Liver (tissue), 9 donors: Measurements from ENCODE around the gene CRAT. TPM values are rescaled to one million over a fixed set of nuclear protein-coding genes. Genes with fewer than 3 reads are reported as not detected.
A peak's percentile ranks its signal among the peaks of the same experiment; 100 is the strongest.

Experiments
- DNase-seq: peaks from one replicate; pipeline ENCODE4 v3.0.0-alpha.2; 2017; ENCODE audit warnings: low spot score
- H3K27ac ChIP-seq, 2 donors: one replicate each; pipeline ENCODE4 v1.7.0; 2013; ENCODE audit warnings: inconsistent platforms in 2 of 2, low read length in 2 of 2, control low read depth in 1 of 2, low read depth in 1 of 2, mild to moderate bottlenecking in 1 of 2
- H3K27me3 ChIP-seq, 4 donors: one replicate each; pipeline versions ENCODE4 v1.6.1 to v1.7.0; 2013; ENCODE audit warnings: low read length in 3 of 4, inconsistent platforms in 1 of 4, mild to moderate bottlenecking in 1 of 4, moderate library complexity in 1 of 4; ENCODE audit not compliant: control insufficient read depth in 4 of 4, insufficient read depth in 4 of 4
- H3K36me3 ChIP-seq, 4 donors: one replicate each; pipeline versions ENCODE4 v1.6.1 to v1.7.0; 2013; ENCODE audit warnings: low read length in 3 of 4, mild to moderate bottlenecking in 3 of 4, low read depth in 1 of 4, moderate library complexity in 1 of 4; ENCODE audit not compliant: control insufficient read depth in 4 of 4, insufficient read depth in 3 of 4
- H3K4me1 ChIP-seq, 4 donors: one replicate each; pipeline versions ENCODE4 v1.6.1 to v1.7.0; 2013; ENCODE audit warnings: low read length in 3 of 4, mild to moderate bottlenecking in 3 of 4, moderate library complexity in 1 of 4; ENCODE audit not compliant: control insufficient read depth in 4 of 4, insufficient read depth in 4 of 4
- H3K4me3 ChIP-seq, 3 donors: one replicate each; pipeline versions ENCODE4 v1.6.1 to v1.7.0; 2013; ENCODE audit warnings: low read length in 3 of 3, control low read depth in 1 of 3, low read depth in 1 of 3, mild to moderate bottlenecking in 1 of 3
- H3K9ac ChIP-seq, 2 donors: one replicate each; pipeline ENCODE4 v1.7.0; 2013; ENCODE audit warnings: low read length in 2 of 2, mild to moderate bottlenecking in 2 of 2, moderate library complexity in 2 of 2, control low read depth in 1 of 2, low read depth in 1 of 2
- H3K9me3 ChIP-seq, 4 donors: one replicate each; pipeline versions ENCODE4 v1.6.1 to v1.7.0; 2013; ENCODE audit warnings: low read length in 3 of 4; ENCODE audit not compliant: control insufficient read depth in 4 of 4
- CTCF ChIP-seq: fragments of 150-350 bp; IDR thresholded peaks from 2 replicates; pipeline ENCODE4 v1.5.1; 2017; ENCODE audit warnings: improper control_type of control experiment, low read depth, low read length; ENCODE audit not compliant: missing input control
- EGR1 ChIP-seq, 2 donors: IDR thresholded peaks; 2 replicates each; pipeline ENCODE4 v1.6.1; 2016 to 2018; ENCODE audit warnings: antibody characterized with exemption in 2 of 2, low read depth in 2 of 2
- FOXA1 ChIP-seq: IDR thresholded peaks from 2 replicates; pipeline ENCODE4 v1.6.1; 2016; ENCODE audit warnings: antibody characterized with exemption
- FOXA2 ChIP-seq: IDR thresholded peaks from 2 replicates; pipeline ENCODE4 v1.6.1; 2016; ENCODE audit warnings: antibody characterized with exemption
- GABPA ChIP-seq, 2 donors: IDR thresholded peaks in 1 of 2; conservative IDR thresholded peaks in 1 of 2; 2 replicates each; pipeline ENCODE4 v1.6.1; 2016; ENCODE audit warnings: antibody characterized with exemption in 2 of 2, mild to moderate bottlenecking in 1 of 2, moderate library complexity in 1 of 2
- HNF4A ChIP-seq, 2 donors: conservative IDR thresholded peaks; 2 replicates each; pipeline ENCODE4 v1.6.1; 2016; ENCODE audit warnings: antibody characterized with exemption in 2 of 2, mild to moderate bottlenecking in 2 of 2
- NR2F2 ChIP-seq: IDR thresholded peaks from 2 replicates; pipeline ENCODE4 v1.6.1; 2016; ENCODE audit warnings: antibody characterized with exemption
- RAD21 ChIP-seq, 2 donors: IDR thresholded peaks; 2 replicates each; pipeline ENCODE4 v1.6.1; 2016; ENCODE audit warnings: antibody characterized with exemption in 2 of 2, mild to moderate bottlenecking in 2 of 2
- RXRA ChIP-seq, 2 donors: IDR thresholded peaks; 2 replicates each; pipeline ENCODE4 v1.6.1; 2017 to 2018; ENCODE audit warnings: antibody characterized with exemption in 2 of 2, mild to moderate bottlenecking in 1 of 2
- SP1 ChIP-seq: IDR thresholded peaks from 2 replicates; pipeline ENCODE4 v1.6.1; 2018; ENCODE audit warnings: antibody characterized with exemption, mild to moderate bottlenecking
- TAF1 ChIP-seq: conservative IDR thresholded peaks from 2 replicates; pipeline ENCODE4 v1.6.1; 2016; ENCODE audit warnings: antibody characterized with exemption, mild to moderate bottlenecking
- YY1 ChIP-seq: IDR thresholded peaks from 2 replicates; pipeline ENCODE4 v1.6.1; 2016; ENCODE audit warnings: antibody characterized with exemption, mild to moderate bottlenecking
- ZBTB33 ChIP-seq: IDR thresholded peaks from 2 replicates; pipeline ENCODE4 v1.6.1; 2016; ENCODE audit warnings: antibody characterized with exemption
- WGBS: extraction: QIAGEN DNeasy Blood & Tissue Kit; methylation state at CpG from one replicate; pipeline ENCODE4 v1.1.7; 2013; 5-methylcytosine and 5-hydroxymethylcytosine counted together
- polyA plus RNA-seq, 2 donors: library from polyadenylated mRNA; stranded (reverse) in 1 of 2; unstranded in 1 of 2; fragments of 200-250 nt in 1 of 2; fragments of >200 nt in 1 of 2; fragmentation: Nextera tagmentation in 1 of 2; extraction: Ambion mirVana in 1 of 2; gene quantifications; one replicate each; pipeline versions ENCODE4 v1.2.1 to v1.2.3, GENCODE V29; 2013 to 2015
- total RNA-seq, 2 donors: library from RNA; depleted of rRNA; stranded (reverse); fragments of >200 nt; gene quantifications; one replicate each; pipeline ENCODE4 v1.2.3, GENCODE V29; 2014
- TF ChIP-seq, protein P1 (sequence below): IDR thresholded peaks from 2 replicates; pipeline ENCODE4 v1.6.1; 2016; ENCODE audit warnings: antibody characterized with exemption
- TF ChIP-seq, protein P2 (sequence below): IDR thresholded peaks from 2 replicates; pipeline ENCODE4 v1.6.1; 2016; ENCODE audit warnings: antibody characterized with exemption, mild to moderate bottlenecking
- TF ChIP-seq, protein P3 (sequence below): IDR thresholded peaks from 2 replicates; pipeline ENCODE4 v1.6.1; 2016; ENCODE audit warnings: antibody characterized with exemption
- donor health status: healthy.
- donor health status: healthy.
- donor health status: healthy.
- donor health status: healthy.
- donor health status: healthy.

The CRAT gene
- total and polyA plus RNA-seq, 4 donors: 33.8 to 121 (median 89.1) TPM

DNA sequence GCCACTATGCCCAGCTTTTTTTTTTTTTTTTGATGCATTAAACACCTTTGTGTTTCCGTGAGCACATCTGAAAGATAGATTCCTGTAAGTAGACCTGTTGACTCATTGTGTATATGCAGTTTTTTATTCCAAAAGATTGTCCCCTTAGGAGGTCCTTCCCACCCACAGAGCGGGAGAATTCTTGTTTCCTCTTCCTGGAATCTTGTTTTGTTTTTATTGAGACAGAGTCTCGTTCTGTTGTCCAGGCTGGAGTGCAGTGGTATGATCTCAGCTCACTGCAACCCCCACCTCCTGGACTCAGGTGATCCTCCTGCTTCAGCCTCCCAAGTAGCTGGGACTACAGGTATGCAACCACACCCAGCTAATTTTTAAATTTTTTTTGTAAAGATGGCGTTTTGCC lies 8.2 kb upstream of the CRAT start:
- DNase-seq: no peak
- peaks cover 4 to 25% (median 11%) of the 10 kb centered on the region in 4 donors for H3K36me3 ChIP-seq
- H3K4me3 ChIP-seq: no peak overlapping the region
- no peaks in the 10 kb centered on the region for H3K27me3 ChIP-seq
- TF ChIP-seq HNF4A (conservative IDR thresholded peaks at IDR 0.05) (no peak), FOXA2 (no peak), ZBTB33 (no peak), EGR1 (IDR thresholded peaks at IDR 0.05; ENCODE audit: low read depth in 2 of 2) (no peak), FOXA1 (no peak), NR2F2 (no peak), RXRA (IDR thresholded peaks at IDR 0.05) (no peak), TAF1 (no peak), YY1 (no peak), CTCF (no peak), SP1 (no peak), GABPA (IDR thresholded peaks at IDR 0.05 in 1 of 2, conservative IDR thresholded peaks at IDR 0.05 in 1 of 2) (no peak), RAD21 (IDR thresholded peaks at IDR 0.05) (no peak)
- TF ChIP-seq, protein P1, sequence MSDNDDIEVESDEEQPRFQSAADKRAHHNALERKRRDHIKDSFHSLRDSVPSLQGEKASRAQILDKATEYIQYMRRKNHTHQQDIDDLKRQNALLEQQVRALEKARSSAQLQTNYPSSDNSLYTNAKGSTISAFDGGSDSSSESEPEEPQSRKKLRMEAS: no peak
- TF ChIP-seq, protein P2, sequence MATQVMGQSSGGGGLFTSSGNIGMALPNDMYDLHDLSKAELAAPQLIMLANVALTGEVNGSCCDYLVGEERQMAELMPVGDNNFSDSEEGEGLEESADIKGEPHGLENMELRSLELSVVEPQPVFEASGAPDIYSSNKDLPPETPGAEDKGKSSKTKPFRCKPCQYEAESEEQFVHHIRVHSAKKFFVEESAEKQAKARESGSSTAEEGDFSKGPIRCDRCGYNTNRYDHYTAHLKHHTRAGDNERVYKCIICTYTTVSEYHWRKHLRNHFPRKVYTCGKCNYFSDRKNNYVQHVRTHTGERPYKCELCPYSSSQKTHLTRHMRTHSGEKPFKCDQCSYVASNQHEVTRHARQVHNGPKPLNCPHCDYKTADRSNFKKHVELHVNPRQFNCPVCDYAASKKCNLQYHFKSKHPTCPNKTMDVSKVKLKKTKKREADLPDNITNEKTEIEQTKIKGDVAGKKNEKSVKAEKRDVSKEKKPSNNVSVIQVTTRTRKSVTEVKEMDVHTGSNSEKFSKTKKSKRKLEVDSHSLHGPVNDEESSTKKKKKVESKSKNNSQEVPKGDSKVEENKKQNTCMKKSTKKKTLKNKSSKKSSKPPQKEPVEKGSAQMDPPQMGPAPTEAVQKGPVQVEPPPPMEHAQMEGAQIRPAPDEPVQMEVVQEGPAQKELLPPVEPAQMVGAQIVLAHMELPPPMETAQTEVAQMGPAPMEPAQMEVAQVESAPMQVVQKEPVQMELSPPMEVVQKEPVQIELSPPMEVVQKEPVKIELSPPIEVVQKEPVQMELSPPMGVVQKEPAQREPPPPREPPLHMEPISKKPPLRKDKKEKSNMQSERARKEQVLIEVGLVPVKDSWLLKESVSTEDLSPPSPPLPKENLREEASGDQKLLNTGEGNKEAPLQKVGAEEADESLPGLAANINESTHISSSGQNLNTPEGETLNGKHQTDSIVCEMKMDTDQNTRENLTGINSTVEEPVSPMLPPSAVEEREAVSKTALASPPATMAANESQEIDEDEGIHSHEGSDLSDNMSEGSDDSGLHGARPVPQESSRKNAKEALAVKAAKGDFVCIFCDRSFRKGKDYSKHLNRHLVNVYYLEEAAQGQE: no peak
- H3K9ac ChIP-seq: no peak overlapping the region
- H3K9me3 ChIP-seq: no peaks in the 10 kb centered on the region
- 81% methylated on average over 4 of the region's 4 CpGs for WGBS
- no peak overlapping the region for H3K27ac ChIP-seq
- H3K4me1 ChIP-seq: peaks cover 3 to 12% (median 9%) of the 10 kb centered on the region in 4 donors

DNA sequence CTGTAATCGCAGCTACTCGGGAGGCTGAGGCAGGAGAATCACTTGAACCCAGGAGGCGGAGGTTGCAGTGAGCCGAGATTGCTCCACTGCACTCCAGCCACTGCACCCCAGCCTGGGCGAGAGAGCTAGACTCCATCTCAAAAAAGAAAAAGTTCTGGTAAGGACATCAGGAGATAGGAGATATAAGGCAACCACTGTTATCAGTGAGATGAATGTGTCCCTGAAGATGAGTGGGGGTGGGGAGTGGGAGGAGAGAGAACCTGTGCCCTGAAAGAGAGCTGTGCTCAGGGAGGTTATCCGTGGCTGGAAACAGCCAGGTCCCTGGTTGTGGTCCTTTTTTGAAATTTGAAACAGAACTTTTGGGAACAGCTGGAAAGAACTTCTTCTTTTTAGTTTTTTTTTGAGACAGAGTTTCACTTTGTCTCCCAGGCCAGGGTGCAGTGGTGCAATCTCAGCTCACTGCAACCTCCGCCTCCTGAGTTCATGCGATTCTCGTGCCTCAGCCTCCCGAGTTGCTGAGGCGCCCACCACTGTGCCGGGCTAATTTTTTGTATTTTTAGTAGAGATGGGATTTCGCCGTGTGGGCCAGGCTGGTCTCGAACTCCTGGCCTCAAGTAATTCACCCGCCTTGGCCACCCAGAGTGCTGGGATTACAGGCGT lies 3.2 kb upstream of the CRAT start:
- DNase-seq: no peak
- no peak for TF ChIP-seq EGR1 (IDR thresholded peaks at IDR 0.05; ENCODE audit: low read depth in 2 of 2)
- TF ChIP-seq YY1: no peak
- TF ChIP-seq TAF1: no peak
- no peak for TF ChIP-seq GABPA (IDR thresholded peaks at IDR 0.05 in 1 of 2, conservative IDR thresholded peaks at IDR 0.05 in 1 of 2)
- TF ChIP-seq SP1: no peak
- TF ChIP-seq FOXA1: no peak
- TF ChIP-seq HNF4A (conservative IDR thresholded peaks at IDR 0.05): no peak
- TF ChIP-seq, protein P3, sequence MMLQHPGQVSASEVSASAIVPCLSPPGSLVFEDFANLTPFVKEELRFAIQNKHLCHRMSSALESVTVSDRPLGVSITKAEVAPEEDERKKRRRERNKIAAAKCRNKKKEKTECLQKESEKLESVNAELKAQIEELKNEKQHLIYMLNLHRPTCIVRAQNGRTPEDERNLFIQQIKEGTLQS: no peak
- TF ChIP-seq CTCF: no peak
- TF ChIP-seq, protein P2: no peak

More for the DNA sequence above, 3.2 kb upstream of the CRAT start:
- no peaks in the 10 kb centered on the region for H3K27me3 ChIP-seq
- H3K27ac ChIP-seq: peak overlapping the region; percentile 13 to 42
- H3K9me3 ChIP-seq: no peaks in the 10 kb centered on the region
- WGBS: 89% methylated on average over 17 of the region's 17 CpGs
- peaks cover 0 to 2% (median 0%) of the 10 kb centered on the region in 4 donors for H3K36me3 ChIP-seq
- H3K4me1 ChIP-seq: peaks cover 5 to 38% (median 30%) of the 10 kb centered on the region in 4 donors
- no peak overlapping the region for H3K9ac ChIP-seq
- no peak overlapping the region for H3K4me3 ChIP-seq
